ENCODE results near the gene EHD4.

The EHD4 gene

GRCh38 chr15:41954036-41954435 lies 18.3 kb downstream of the EHD4 start:
- DNase-seq (ENCODE audit: extremely low read depth, low read depth): no peak
- no peak for TF ChIP-seq CTCF (IDR thresholded peaks at IDR 0.05; ENCODE audit: low read depth, low read length)

DNA sequence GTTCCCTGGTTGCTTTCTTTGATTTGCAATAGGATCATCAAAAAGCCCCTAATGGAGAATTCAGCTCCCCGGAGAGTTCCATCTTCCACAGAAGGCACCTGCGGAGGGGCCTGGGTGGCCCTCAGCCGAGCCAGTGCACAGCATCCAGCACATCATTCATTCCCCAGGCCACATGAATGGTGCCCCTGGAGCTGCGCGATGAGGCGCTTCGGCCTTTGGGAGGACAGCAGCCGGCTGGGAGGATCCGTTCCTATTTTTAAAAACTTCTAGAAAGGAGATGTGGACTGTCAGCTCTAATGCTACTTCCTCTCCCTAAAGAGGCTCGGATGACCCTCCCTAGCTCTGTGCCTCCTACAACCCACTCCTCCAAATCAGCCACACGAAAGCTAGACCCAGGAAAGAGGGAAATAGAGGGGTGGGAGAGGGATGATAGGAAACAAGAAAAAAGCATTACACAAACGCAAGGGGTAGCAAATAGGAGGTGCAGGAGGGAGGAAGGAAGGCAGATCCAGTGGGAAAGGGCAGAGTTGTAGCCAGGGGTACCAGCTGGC lies 20.3 kb downstream of the EHD4 start:
- no peak for DNase-seq (ENCODE audit: extremely low read depth, low read depth)
- no peak for TF ChIP-seq CTCF (IDR thresholded peaks at IDR 0.05; ENCODE audit: low read depth, low read length)

GRCh38 chr15:41951571-41951970 lies 20.8 kb downstream of the EHD4 start:
- no peak for TF ChIP-seq CTCF (IDR thresholded peaks at IDR 0.05; ENCODE audit: low read depth, low read length)
- no peak for DNase-seq (ENCODE audit: extremely low read depth, low read depth)

- DNase-seq (ENCODE audit: extremely low read depth, low read depth): no peak
- no peak for TF ChIP-seq CTCF (IDR thresholded peaks at IDR 0.05; ENCODE audit: low read depth, low read length)
These were observed 21.9 kb downstream of the EHD4 start for GRCh38 chr15:41950489-41950888.

- DNase-seq (ENCODE audit: extremely low read depth, low read depth): no peak
- TF ChIP-seq CTCF (IDR thresholded peaks at IDR 0.05; ENCODE audit: low read depth, low read length): no peak
These were observed 22.3 kb downstream of the EHD4 start for GRCh38 chr15:41950127-41950483.

DNA sequence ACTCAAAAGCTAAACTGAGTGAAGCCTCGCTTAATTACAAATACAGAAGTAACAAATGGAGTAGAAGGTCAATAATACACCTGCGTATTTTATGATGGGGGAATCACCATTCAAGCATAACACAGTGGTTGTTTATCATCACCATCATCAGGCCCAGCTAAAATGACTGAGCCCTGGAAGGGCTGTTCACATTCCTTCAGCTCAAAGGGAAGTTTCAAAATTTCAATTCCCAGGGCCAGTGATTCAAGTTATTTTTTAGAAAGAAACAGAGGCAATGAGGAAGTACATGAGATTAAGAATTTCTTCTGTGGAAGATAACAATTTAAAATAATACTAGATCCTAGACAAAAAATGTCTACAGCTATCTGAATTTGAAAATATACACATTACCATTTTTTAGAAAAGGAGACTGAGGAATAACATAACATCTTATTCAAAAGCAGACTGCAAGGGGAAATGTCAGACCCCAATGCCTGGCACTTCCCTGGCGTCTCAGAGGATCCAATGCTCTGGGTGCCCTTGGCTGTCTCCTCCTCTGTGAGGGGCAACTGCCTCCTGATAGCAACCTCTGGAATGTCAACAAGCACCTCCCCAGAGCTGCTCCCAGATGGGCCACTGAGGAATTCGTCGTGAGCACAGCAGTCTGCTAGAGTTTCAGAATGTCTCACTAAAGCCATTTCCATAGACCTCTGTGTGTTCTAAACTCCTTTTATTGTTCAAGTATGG lies 22.8 kb downstream of the EHD4 start:
- DNase-seq (ENCODE audit: extremely low read depth, low read depth): no peak
- TF ChIP-seq CTCF (IDR thresholded peaks at IDR 0.05; ENCODE audit: low read depth, low read length): no peak

DNA sequence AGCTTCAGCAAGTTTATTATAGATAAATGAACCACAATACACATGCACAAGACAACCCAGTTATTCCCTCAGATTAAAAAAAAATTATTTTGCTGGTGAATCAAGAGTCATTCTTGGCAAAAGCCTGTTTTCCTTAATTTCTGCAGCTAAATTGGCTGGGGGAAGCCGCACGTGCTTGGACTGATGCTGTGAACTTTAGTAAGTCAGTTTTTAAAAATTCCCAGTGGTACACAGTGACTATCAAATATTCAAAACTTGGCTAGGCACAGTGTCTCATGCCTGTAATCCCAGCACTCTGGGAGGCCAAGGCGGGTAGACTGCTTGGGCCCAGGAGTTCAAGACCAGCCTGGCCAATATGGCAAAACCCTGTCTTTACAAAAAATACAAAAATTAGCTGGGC lies 23.9 kb downstream of the EHD4 start:
- no peak for DNase-seq (ENCODE audit: extremely low read depth, low read depth)
- TF ChIP-seq CTCF (IDR thresholded peaks at IDR 0.05; ENCODE audit: low read depth, low read length): no peak

All from AG09319 (cell line).